Measurements from ENCODE around the gene HOXA3. TPM values are rescaled to one million over a fixed set of nuclear protein-coding genes. Genes with fewer than 3 reads are reported as not detected.

Gene HOXA3
- total RNA-seq, 4 donors from 2014 or later, result 4.9 to 20.2 (median 13.2) TPM

DNA sequence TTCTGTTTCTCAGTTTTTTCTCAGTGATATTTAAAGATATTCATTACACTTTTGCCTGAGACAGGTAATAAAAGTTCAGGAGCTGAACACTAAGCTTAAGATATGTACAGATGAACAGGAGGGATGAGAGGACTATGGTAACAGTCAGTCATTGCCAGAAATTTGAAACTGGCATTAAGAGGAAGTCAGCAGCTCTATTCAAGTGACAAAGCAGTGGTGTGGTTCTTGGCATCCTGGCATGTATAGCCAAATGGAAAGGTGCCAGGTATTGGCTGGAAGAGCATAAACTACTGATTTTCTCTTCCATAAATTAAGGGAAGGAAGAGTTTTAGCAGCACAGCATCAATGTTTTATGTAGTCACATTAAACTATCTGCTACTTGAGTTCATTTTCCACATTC lies 79.3 kb downstream of the HOXA3 start:
- intact Hi-C loops (cut with DNase I; ENCODE audit: low total_unique reads), result no loop called here
- no peak for TF ChIP-seq POLR2A (IDR thresholded peaks at IDR 0.05)
- TF ChIP-seq, protein P1, sequence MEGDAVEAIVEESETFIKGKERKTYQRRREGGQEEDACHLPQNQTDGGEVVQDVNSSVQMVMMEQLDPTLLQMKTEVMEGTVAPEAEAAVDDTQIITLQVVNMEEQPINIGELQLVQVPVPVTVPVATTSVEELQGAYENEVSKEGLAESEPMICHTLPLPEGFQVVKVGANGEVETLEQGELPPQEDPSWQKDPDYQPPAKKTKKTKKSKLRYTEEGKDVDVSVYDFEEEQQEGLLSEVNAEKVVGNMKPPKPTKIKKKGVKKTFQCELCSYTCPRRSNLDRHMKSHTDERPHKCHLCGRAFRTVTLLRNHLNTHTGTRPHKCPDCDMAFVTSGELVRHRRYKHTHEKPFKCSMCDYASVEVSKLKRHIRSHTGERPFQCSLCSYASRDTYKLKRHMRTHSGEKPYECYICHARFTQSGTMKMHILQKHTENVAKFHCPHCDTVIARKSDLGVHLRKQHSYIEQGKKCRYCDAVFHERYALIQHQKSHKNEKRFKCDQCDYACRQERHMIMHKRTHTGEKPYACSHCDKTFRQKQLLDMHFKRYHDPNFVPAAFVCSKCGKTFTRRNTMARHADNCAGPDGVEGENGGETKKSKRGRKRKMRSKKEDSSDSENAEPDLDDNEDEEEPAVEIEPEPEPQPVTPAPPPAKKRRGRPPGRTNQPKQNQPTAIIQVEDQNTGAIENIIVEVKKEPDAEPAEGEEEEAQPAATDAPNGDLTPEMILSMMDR (IDR thresholded peaks at IDR 0.05), result no peak
- DNase-seq (ENCODE audit: low spot score in 2 of 2), result no peak
- H3K4me3 ChIP-seq (ENCODE audit: low read depth, poor library complexity, severe bottlenecking), result no peak overlapping the region

DNA sequence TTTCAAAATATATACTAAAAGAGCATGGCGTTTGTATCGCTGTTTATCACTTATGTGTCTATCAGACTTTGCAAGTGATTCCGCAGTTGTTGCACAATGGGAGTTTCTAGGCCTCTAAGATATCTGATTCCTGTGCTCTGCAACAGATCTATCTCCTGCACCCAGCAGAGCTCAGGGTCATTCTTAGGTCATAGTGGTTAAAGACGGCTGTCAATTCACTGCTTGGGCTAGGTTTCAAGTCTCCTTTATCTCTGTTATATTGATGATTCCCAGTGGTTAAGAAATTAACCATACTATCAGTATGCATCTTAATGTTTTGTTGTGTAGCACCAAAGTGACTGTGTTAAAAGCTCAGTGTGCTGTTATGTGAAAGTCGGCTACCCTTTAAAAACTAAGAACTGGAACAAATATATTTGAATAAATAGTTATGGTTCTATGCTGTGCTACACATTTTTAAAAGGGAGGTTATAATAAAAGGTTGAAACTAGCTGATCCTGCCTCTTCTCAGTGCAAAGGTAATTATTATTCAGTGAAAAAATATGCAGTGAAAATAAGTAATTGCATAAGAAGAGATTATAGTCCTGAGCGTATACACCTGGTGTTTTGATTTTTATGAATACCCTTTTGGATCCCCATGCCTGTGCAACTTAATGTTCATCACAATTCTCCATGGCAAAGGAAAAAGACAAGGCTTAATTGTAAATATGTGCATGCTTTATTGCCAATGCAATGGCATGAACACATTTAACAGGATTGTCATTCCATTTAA lies 80.6 kb downstream of the HOXA3 start:
- TF ChIP-seq, protein P1 (IDR thresholded peaks at IDR 0.05), result no peak
- no peak for TF ChIP-seq POLR2A (IDR thresholded peaks at IDR 0.05)
- no peak for DNase-seq (ENCODE audit: low spot score in 2 of 2)
- 84 to 88% methylated on average over 6 of the region's 6 CpGs for WGBS, 2 donors
- no peak overlapping the region for H3K4me3 ChIP-seq (ENCODE audit: low read depth, poor library complexity, severe bottlenecking)
- intact Hi-C loops (cut with DNase I; ENCODE audit: low total_unique reads), result no loop called here

DNA sequence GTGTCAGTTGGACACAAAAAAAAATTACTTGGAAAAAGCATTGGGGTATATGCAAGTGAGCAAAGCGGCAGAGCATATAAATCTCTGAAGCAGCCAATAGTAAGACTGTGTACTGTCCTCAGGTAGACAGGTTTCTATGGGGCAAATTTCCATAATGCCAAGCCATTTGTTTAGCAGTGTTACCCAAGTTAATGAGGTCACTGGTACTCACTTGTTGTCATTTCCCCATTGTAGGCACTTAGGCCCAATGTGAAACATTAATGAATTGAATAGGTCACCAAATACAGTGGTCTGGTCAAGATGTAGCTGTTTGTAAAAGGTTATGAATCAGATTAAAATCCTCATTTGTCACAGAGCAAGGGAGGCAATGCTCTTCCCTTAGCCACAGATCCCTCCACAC lies 84.1 kb downstream of the HOXA3 start:
- no peak for DNase-seq (ENCODE audit: low spot score in 2 of 2)
- intact Hi-C loops (cut with DNase I; ENCODE audit: low total_unique reads), result no loop called here
- TF ChIP-seq, protein P1 (IDR thresholded peaks at IDR 0.05), result no peak
- TF ChIP-seq POLR2A (IDR thresholded peaks at IDR 0.05), result no peak
- 97 to 100% methylated on average over 1 of the region's 1 CpG for WGBS, 2 donors
- H3K4me3 ChIP-seq (ENCODE audit: low read depth, poor library complexity, severe bottlenecking), result no peak overlapping the region

DNA sequence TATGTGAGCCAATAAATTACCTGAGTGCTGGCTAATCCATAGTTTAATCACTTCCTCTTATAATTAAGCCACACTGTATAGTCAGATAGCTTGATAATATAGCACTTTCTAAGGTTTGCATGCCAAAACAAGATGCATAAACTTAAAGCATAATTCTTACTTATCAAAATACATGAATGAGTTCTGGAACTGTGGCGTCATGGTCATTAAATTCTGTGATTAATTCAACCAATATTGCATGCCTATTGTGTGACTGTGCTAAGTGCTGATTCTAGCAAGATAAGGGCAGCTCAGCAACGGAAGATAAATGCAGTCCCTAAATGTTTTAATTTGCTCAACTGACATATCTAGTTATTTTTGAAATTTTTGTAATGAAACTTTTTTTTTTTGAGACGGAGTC lies 86.2 kb downstream of the HOXA3 start:
- no peak for DNase-seq (ENCODE audit: low spot score in 2 of 2)
- intact Hi-C loops (cut with DNase I; ENCODE audit: low total_unique reads), result no loop called here
- WGBS, 2 donors, result 61 to 67% methylated on average over 3 of the region's 3 CpGs
- TF ChIP-seq POLR2A (IDR thresholded peaks at IDR 0.05), result no peak
- H3K4me3 ChIP-seq (ENCODE audit: low read depth, poor library complexity, severe bottlenecking), result no peak overlapping the region

DNA sequence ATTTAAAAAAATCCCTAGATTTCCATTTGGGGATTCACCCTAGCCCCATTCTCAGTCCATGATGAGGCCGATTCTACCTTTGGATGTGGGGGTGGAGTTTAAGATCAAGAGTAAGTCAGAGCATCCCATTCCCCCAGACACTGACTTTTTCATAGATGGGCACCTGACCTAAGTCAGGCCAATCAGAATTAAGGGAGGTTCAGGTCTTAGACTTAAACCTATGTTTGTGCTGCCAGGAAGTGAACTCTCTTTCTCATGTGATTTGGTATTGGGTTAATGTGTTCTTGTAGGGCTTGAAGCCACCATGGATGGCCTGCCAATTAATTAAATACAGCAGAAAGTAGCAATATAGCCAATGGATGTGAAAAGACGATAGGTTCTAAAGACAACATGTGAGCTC lies 86.7 kb downstream of the HOXA3 start:
- H3K4me3 ChIP-seq (ENCODE audit: low read depth, poor library complexity, severe bottlenecking), result no peak overlapping the region
- no peak for TF ChIP-seq POLR2A (IDR thresholded peaks at IDR 0.05)
- TF ChIP-seq, protein P1 (IDR thresholded peaks at IDR 0.05), result no peak
- no peak for DNase-seq (ENCODE audit: low spot score in 2 of 2)
- intact Hi-C loops (cut with DNase I; ENCODE audit: low total_unique reads), result no loop called here
- 81 to 87% methylated on average over 2 of the region's 2 CpGs for WGBS, 2 donors

DNA sequence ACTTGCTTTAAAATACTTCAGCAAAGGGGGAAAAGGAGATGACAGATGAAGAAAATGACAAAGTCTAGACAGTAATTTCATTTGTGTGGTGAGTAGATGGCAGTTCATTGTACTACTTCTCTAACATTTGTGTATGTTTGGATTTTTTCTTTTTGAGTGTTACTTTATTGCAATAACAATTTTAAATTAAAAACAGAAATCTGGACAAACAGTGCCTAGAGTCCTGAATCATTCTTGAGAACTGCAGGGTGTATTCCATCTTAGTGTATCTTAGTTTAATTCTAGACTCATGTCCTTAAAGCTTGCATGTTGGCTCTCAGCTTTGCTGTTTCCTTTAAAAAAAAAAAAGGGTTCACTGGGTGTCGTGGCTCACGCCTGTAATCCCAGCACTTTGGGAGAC lies 87.7 kb downstream of the HOXA3 start:
- WGBS, 2 donors, result 71 to 76% methylated on average over 2 of the region's 2 CpGs
- intact Hi-C loops (cut with DNase I; ENCODE audit: low total_unique reads), result no loop called here
- no peak overlapping the region for H3K4me3 ChIP-seq (ENCODE audit: low read depth, poor library complexity, severe bottlenecking)
- no peak for DNase-seq (ENCODE audit: low spot score in 2 of 2)
- TF ChIP-seq, protein P1 (IDR thresholded peaks at IDR 0.05), result no peak
- TF ChIP-seq POLR2A (IDR thresholded peaks at IDR 0.05), result no peak

All from lower leg skin (tissue), 4 donors.